Measurements from ENCODE around the gene MRPS6.

The MRPS6 gene

DNA sequence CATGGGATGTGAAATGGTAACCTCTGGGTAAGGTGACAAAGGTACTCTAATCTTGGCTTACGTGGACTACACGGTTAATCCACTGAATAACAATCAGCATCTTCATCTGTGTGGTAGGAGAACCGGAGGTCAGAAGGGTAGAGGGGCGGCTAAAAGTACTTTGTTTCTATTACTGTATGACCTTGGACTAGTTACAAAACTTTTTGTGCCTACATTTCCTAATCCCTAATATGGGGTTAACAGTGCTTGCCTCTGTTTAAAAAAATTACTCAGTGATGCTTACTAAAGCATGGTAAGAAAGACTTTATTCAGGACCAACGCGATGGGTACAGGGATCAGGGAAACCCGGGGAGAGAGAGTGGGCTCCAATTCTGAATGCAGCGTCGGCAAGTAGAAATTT, 1.7 kb upstream of the MRPS6 start:
- DNase-seq (ENCODE audit: low read depth in 2 of 2), result no peak

DNA sequence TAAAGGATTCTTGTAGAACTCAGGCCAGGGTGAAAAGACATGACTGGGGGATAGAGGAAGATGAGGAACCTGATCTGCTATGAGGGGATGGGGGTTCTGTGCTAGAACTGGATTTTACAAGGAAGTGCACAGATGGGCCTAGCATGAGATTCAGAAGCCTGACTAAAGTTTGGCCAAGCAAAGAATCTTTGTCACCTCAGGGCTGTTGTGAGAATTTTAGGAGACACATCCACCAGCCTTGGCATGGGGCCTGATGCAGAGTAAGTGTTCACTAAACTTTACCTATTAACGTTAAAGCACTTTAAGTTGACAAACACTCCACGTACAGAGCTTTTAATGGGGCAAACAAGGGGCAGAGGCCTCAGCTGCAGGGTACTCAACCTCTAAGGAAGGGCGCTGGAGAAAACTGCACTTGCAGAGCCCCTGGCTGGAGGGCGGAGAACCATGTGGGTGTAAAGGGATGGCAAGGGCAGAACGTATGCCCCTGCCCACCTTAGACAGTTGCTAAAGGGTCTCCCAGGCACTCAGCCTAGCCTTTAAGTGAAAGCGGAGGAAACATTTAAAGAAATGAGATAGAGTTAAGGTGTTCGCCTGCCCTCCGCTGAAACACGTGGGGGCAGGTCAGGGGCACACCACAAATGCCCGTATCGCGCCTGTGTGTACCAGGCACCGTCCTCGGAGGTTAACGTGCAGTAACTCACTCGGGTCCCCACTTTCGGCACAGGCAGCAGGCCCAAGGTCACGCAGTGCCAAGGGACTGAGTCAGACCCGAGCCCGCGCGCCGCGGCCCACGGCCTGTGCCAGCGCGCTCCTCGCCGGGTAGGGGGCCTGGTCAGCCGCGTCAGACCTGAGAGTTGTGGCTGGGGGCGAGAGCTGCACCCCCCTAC, 990 bp upstream of the MRPS6 start:
- no peak for DNase-seq (ENCODE audit: low read depth in 2 of 2)

DNA sequence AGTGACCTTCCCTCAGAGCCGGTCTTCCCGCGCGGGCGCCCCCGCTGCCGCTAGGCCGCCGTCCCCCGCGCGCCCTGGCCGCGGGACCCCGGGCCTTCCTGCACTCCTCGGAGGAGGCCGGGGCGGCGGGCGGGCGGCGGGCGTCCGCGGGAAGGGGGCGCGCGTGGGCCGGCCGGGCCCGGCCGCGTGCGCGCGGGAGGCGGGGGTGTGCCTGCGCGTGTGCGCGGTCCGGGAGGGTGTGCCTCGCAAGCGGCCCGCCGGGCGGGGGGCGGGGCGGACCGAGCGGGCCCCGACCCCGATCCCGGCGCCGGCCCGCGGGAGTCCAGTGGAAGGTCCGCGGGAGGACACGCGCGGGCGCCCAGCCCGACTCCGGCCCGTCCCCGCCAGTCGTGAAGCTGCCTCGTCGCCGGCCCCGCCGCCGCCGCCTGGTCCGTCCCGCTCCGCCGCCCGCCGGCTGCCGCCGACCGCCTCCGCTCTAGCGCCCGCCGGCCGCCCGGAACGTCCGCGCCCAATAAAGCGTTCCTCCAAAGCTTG, 438 bp downstream of the MRPS6 start:
- DNase-seq (ENCODE audit: low read depth in 2 of 2), result peak in 1 of 2 donors; percentile 27

DNA sequence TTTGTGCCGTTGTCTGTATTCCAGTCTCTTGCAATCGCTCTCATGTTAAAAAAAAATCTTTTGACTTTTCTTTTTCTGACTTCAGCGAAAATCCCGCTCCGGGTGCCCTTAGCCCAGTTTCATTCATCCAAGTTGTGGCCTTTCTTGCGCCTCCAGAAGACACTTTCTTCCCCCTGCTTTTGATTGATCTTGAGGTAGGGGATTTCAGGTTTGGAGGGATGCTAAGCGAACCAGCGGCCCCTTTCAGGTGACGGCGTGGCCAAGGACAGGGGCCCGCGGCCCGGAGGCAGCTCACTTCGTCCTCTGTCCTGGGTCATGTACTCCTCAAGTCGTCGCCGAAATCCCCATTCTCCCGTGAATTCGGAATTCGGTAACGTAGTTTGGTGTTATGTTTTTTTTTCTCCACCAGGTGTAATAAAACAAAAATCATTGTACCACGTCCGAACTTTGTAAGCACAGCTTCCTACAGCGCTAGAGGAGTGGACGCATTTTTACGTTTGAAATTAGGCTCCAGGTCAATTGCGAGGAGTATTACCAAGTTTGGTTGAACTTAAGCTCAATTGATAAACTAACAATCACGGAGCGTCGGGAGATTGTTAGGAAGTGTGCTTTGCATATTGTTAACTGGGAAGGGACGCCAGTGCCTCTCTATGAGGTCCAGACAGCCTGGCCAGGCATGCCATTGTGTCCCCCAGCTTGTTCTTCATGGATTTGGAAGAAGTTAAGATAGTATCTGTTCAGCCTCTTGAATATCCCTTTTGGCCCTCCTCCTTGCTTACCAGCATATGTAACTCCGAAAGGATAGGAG, 1.1 kb downstream of the MRPS6 start:
- no peak for DNase-seq (ENCODE audit: low read depth in 2 of 2)

DNA sequence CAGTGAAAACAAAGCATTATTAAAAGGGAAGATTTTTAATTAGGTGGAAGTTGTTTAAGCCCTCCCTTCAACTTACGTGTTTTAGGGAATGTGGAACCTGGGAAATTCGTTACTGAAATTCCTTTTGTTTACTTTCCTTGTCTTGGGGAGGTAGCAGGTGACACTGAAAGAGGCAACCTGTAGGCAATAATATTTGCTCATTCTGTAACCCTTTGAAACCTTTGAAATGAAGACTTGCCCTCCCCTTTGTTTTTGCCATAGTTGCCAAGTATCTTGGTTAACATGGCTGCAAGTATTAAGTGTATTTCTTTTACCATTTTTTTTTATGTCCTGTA, 1.7 kb downstream of the MRPS6 start:
- no peak for DNase-seq (ENCODE audit: low read depth in 2 of 2)

DNA sequence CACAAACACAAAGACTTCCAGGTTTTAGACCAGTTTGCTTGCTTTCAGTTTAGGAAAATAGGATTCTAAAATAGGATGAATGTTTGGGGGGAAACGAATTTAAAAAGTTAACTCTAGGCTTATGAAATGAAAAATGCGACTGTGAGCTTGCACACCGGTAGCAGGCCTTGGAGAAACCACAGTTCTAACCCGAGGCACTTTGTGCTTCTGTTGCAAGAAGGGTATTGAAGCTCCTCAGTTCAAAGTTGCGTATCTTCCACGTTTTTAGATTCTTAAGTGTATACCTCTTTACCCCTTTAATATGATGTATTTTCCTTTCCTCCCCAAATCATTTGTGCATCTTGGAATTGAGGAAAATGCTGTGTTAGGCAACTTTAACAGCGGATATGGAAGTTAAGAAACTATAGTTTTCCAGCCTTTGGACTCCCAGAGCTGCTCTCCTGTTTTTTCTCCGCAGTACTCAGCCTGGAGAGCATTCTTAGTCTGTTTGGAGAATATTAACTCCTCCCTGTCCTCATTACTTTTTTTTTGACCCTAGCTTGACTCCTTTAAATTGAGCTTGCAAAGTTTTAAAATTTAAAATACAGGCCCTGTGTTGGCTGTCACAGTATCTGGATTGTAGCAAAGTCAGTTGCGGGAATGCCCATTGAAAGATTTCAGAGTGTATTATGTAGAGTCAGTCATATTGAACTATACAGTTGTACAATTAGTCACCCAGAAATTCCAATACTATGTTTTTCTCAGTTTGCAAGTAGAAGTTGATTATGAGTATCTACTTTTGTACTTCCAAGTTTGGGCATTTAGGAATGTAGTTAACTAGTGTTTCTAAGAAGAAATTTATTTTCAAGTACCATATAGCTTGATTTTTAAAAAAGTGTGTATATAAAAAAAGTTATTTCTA, 2.6 kb downstream of the MRPS6 start:
- DNase-seq (ENCODE audit: low read depth in 2 of 2), result no peak

DNA sequence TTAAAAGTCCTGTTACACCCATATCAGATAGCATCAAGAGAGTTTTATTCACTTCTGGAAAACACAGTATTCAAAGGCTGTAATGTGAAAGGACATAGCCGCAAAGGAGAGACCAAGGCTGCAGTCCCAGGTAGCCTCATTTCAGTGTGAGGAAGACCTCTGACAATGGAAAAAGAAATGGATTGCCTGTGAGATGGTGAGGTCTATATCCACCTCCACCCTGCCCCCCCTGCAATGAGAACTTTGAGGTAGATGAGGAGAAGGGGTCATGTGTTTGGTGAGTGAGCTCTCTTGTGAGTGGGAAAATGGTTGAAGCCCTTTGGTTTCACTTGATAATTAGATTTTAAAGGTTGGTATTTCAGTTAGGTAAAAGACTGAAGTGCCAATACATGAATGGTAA, 3.5 kb downstream of the MRPS6 start:
- DNase-seq (ENCODE audit: low read depth in 2 of 2), result no peak

DNA sequence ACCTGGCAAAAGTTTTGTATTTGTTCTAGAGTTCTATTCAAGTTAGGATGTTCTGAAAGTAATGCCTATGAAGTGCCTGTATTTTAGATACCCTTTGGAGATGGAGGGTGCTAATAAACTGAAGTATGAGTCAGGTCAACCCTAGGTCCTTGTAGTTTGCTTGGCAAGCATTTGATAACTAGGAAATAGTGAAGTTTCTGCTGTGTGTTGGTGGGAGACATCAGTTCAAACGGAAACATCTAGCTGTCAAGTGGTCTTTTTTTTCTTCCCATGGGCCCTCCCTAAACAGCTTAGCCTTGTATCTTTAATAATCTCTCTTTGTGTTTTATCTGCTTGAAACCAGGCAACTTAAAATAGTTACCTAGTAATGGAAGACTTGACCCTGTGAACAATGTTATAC, 4.5 kb downstream of the MRPS6 start:
- DNase-seq (ENCODE audit: low read depth in 2 of 2), result no peak

DNA sequence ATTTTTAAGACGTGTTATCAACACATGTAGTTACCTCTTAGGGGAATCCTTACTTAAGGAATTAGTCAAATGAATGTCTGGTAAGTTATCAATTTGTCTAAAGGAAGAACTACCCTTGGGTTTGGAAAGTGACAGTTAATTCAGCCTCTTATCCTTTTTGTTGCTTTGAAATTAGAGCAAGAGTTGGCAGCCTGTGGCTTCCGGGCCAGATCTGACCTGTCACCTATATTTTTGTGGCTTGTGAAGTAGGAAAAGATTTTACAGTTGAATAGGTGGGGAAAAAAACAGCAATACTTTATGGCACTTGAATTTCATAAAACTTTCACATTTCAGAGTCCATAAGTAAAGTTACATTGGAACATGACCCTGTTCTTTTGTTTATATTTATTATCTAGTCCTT, 5.5 kb downstream of the MRPS6 start:
- peak in 1 of 2 donors; percentile 7 for DNase-seq (ENCODE audit: low read depth in 2 of 2)

DNA sequence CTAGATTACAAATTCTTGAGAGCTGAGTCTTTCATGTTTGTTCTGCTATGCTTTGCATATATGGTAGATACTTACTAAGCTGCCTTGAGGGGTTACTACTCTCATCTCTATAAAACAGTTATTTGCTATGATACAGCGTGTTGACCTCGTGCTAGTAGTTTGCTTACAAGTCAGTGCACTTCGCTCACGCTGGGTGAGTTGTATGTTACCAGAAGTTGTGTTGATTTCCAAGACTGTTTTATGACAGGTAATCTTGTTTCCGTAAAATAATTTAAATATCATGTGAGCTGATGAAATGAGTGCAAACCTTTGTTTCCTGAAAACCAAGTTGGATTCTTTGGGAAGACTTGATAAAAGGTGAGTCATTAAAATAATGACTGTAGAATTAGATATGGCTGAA, 7.3 kb downstream of the MRPS6 start:
- DNase-seq (ENCODE audit: low read depth in 2 of 2), result no peak

DNA sequence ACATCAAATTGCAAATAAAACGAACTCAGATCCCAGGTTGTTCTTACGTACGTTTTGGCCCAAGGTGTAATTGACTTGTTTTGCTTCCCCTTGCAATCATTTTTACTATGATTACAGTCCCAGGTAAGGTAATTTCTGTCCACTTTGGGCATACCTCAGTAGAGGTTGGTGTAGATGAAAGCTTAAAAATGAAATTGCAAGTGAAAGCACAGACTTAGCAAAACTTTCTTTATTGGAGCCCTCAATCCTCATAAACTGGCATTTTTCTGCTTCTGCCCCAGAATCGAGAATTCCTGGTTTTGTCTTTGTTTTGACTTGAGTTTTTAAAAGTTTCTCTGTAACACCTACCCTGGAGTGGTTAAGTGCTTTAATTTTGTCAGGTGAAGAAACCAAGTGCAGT, 9.4 kb downstream of the MRPS6 start:
- DNase-seq (ENCODE audit: low read depth in 2 of 2), result no peak

DNA sequence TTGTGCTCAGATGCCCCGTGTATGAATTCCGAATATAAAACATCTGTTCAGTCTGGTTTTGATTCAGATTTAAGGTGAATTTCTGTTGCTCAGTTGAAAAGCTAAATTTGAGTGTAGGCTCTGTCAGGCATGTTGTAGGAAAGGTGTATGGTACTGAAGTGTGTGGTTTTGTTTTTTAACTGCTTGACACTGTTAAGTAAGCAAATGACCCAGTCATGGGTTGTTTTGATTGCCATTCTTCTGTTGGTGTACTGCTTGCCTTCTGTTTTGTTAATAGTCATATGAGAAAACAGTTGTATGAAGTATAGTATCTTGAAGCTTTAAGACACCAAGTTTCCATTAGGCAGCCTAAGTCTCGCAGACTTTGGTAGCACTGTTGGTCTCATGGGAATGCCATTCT, 10.0 kb downstream of the MRPS6 start:
- no peak for DNase-seq (ENCODE audit: low read depth in 2 of 2)

DNA sequence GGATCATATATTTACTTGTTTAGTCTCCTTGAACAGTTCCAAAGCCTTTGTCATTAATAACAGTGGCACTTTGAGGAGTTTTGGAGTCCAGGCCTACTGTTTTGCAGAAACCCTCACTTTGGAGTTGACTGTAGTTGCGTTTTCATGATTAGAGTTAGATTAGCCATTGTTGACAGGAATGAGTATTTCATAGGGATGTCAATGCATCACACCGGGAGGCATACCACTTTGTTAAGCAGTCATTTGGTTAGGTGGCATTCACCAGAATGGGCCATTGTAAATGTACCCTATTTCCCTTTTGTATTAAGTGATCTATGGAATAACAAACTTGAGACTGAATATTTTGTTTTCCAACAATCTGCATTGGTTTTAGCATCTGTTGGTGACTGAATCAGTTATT, 11.8 kb downstream of the MRPS6 start:
- DNase-seq (ENCODE audit: low read depth in 2 of 2), result no peak

DNA sequence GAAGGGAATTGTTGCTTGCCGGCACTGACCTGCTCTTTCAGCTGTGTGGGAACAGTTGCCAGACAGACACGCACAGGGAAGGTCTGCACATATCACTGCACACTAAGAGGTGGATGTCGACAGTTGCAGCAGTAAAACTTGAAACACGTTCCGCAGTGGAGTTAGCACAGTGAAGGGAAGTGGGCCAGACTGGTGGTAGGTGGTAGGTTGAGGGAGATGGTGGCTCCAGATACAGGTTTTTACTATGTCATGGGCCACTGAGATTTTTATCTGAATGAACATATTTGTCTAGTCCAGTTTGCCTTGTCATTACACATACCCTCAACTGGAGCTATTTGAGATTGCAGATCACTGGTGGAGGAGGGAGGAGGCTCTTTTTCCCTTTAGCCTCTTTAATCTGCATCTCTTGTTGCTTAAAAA, 13.5 kb downstream of the MRPS6 start:
- no peak for DNase-seq (ENCODE audit: low read depth in 2 of 2)

DNA sequence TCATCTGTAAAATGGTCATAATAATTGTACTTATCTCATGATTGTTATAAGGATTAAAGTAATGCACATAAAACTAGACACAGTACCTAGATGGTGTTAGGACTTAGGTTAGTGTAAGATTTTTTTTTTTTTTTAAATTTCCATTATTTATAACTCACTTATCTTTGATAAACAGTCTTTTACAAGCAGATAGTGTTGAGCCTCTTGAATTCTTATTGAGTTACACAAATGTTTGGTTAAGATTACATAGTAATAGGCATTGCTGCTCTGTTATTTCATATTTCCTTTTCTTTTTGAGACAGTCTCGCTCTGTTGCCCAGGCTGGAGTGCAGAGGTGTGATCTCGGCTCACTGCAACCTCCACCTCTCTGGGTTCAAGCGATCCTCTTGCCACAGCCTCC, 15.4 kb downstream of the MRPS6 start:
- DNase-seq (ENCODE audit: low read depth in 2 of 2), result no peak

DNA sequence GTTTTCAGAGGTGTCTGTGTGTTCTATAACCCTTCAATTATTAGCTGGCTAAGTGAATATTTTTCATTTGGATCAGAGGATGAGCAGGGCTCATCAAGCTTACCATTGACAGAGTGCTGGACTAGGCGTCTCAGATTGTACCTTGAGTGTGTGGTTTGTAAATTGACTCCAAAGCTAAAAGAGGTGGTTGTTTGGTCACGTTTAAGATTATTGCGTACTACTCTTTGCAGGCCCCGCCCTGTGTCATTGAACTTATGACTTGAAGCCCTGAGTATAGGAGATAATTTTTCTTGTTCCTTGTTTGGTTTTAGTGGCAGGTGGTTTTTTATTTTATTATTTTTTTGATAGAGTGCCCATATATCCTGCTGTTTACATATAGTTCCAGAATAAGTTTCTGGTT, 17.7 kb downstream of the MRPS6 start:
- DNase-seq (ENCODE audit: low read depth in 2 of 2), result no peak

DNA sequence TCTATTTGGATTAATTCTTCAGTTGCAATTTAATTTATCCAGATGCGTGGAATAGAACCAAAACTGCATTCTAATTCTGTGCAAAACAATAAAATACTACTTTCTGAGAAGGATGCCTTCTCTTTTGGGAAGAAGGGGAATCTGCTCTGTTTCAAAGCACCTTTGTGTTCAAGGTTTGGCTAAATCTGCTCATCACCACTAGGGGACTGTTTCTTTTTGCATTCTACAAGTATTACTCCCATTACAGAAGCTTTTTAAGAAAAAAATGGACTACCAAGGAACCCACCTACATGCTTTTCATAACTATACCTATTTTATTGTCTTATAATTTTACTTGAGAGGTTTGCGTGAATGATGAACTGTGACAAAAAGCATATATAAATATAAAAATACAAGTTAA, 18.2 kb downstream of the MRPS6 start:
- DNase-seq (ENCODE audit: low read depth in 2 of 2), result no peak

DNA sequence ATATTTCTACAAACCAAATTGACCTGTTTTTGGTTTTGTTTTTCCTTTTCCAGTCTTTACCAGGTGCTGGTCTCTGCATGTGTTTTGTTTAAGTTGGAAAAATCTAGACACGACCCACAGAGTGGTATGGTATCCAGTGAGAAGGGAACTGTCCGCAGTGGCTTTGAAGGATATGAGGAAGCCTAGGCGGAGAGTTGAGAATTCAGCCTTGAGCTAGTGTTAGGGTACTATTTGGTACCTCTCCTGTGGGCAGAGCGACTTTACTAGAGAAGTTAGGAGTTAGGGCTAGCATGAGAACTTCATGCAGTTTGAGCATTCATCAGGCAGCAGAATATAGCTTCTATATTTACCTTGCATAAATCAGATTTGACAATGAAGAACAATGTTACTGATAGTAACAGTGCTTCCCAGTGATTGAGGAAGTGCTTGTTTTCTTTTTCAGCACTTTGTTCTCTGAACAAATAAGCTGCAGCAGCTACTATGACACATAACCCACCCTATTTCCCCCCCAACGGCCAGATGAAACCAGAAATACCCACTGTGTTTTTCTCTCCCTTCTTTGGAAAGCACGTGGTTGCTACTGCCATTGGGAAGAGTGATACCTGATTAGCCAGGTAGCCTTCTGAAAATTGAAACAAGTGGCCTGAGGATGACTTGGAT, 19.0 kb downstream of the MRPS6 start:
- DNase-seq (ENCODE audit: low read depth in 2 of 2), result no peak

DNA sequence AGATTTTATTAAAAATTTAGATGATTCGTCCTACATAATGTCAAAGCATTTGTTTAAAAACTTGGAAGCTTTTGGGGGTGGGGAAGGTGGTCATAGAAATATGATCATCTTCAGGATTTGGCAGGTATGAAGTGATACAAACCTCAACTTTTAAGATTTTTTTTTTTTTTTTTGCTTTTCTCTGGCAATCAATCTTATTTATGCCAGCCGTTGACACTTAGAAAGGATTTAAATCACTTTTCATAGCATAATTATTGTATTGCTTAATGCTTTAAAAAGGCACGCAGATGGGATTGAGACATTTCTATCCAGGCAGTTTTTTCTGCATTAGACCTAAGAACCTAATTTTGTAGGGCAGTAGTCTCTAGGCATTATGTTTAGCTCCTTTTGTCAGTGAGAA, 19.7 kb downstream of the MRPS6 start:
- no peak for DNase-seq (ENCODE audit: low read depth in 2 of 2)

DNA sequence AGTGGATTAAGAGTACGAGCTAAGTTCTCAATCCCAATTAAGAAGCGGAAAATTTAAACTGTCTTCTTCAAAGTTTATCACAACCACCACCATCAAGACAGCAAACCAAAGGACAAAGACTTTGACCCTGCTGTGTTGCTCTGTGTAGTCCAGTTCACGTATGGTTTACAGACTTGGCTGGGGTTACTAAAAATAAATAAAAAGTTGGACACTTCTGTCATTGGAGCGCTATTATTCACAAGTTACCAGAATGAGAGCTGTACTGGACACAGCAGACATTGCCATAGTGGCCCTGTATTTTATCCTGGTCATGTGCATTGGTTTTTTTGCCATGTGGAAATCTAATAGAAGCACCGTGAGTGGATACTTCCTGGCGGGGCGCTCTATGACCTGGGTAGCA, 21.6 kb downstream of the MRPS6 start:
- no peak for DNase-seq (ENCODE audit: low read depth in 2 of 2)

DNA sequence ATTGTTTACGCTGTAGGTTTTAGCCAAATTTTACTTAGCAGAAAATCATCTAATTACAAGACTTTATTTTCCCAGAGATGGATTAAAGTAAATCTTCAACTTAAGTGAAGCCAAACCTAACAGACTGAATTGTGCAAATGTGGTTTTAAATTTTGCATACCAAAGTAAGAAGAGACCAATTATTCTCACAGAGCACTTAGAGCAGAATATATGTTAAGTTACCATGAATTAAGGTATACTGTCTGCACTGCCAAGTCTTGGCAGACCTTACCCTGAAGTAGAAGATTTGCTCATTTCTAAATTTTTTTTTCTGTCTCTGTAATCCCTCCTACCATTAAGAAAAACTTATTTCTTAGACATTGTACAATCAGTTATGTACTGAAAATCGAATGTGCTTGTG, 24.1 kb downstream of the MRPS6 start:
- DNase-seq (ENCODE audit: low read depth in 2 of 2), result no peak

Data from stimulated activated CD8-positive, alpha-beta memory T cell treated with anti-CD3 and anti-CD28 coated beads, Interleukin-7, amount 100 ng/mL, for 1 hour (primary cell).